GM12891 (cell line): ENCODE results near the gene VPS13C.

Experiments
- POLR2A ChIP-seq: IDR thresholded peaks from 2 replicates; pipeline ENCODE4 v1.6.1; 2011; ENCODE audit warnings: low read depth, low read length, control low read depth
- POLR2AphosphoS5 ChIP-seq: IDR thresholded peaks from 2 replicates; pipeline ENCODE4 v1.6.1; 2011; ENCODE audit warnings: low read depth, low read length, control low read depth

- no peak for TF ChIP-seq POLR2A
- TF ChIP-seq POLR2AphosphoS5 = no peak
Observed at GRCh38 chr15:62093809-62094208, 33.6 kb upstream of the VPS13C start.
